ENCODE results near the gene HDDC2.

Gene HDDC2

DNA sequence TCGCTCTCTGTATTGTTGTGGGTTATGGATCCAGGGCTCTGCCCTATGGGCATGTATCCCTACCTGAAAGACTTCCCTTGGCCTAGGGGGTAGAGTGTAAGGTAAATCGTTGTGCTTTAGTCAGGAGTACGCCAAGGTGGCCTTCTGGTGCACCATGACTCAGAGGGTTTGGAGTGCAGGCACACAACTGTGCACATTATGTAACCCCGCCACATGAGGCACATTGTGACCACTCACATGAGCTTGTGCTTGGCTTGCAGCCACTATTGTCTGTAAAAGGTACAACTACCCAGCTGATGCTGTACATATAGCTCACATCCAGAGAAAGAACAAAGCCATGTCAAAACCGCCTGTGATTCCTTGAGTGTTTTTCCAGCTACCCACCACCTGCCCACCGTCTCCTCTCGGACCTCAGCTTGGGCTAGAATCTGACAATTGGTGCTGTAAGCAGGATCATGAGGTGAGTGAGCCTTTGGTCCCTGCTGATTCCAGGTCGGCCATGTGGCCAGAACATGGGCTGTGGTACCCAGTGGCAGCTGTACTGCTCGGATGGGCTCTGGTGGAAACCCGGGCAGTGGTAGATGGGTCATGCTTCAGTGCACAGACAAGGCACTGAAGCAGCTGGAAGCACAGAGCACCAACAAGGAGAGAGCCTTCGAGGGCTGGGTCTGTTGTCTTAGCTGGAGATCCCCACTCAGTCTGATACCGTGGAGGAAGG lies 33.8 kb downstream of the HDDC2 start:
- DNase-seq: no peak

DNA sequence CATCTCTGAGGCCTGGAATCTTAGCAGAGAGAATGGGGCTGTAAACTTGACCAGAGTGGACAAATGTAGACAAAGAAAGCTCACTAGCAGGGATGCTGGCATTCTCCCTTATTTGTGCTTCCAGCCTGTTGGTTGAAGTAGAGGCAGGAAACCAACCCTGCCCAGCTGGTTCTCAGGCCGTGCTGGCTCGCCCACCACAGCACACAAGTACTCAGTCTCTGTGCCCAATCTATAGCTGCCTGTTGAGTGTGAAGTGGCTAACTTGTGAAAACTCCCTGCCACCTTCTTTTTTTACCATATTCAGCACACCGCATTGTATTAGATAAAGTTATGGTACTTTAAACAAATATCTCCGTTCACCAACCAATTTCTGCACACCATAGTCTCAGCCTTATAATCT lies 37.3 kb downstream of the HDDC2 start:
- DNase-seq: no peak

DNA sequence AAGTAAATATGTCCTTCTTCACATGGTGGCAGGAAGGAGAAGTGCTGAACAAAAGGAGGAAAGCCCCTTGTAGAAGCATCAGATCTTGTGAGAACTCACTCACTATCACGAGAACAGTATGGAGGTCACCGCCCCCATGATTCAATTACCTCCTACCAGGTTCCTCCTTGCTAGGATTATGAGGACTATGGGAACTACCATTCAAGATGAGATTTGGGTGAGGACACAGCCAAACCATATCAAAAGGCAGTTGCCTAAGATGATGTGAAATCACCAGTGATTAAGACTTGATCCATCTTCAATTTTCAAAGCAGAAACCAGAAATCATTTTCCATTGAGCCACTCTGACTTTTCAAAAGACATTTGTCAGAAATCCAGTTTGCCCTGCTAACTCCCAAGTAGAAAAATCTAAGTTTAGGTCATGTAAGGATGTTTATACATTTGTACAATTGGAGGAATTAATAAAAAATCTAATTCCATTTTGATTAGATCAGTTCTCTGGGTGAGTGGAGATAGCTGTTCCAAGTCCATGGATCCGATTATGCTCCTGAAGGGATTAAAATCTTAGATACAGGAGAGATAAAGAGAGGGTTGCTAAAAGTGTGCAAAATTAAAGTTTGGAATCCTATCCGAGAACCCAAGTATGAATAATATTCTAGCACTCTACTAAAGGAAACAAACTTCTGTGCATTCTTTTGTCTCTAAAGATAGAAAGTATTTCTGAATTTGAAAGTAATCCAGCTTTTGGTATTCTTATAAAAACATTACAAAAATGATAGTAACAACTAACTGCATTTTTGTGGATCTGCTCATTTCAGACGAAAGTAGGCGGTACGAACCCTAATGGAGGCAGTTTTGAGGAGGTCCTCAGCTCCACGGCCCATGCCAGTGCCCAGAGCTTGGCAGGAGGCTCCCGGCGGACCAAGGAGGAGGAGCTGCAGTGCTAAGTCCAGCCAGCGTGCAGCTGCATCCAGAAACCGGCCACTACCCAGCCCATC lies 39.5 kb downstream of the HDDC2 start:
- no peak for DNase-seq

DNA sequence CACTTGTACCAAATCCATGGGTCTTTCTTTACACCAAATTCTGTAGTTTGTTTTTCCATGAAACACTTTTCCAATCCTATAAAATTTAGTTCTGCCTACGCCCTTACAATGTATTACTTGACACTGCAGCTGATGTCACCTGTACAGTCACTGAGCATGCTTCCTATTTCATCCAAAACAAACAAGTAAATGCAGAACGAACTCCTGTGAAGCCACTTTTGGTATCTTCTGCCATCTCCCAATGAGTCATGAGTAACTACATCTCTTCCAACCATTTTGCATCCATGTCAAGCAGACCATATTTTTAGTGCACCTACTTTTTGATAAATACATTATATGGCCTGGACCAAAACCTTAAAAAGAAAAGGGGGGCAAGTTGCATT lies 42.4 kb downstream of the HDDC2 start:
- no peak for DNase-seq

DNA sequence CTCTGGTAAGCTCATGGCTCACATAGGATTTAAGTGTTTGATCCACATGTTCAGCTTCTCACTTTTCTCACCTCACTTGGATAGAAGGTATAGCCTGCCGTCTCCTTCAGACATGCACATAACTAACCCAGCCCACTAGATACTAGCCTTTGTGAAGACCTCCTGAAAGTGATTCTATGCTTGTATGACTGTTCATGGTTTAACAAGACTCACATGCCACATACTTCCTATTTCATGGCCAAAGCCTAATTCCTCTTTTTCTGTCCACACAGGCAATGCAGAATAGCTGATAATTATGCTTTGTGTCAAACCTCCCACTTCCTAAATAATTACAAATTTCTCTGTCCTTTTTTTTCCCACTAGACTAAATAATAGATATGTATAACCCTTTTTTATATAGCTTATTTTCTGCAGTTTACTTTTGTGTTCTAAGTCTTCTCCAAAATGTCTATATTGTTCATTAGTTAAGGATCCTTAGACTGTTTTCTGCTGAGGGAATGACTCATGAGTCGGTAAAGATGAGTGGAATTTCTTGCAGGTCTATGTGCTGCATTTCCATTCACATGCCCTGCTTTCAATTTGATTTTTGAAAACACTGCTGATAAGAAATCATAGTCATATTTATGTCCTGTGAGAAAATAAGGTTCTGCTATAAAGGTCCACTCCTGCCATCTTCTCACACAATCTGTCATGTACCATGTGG lies 43.0 kb downstream of the HDDC2 start:
- DNase-seq: no peak

DNA sequence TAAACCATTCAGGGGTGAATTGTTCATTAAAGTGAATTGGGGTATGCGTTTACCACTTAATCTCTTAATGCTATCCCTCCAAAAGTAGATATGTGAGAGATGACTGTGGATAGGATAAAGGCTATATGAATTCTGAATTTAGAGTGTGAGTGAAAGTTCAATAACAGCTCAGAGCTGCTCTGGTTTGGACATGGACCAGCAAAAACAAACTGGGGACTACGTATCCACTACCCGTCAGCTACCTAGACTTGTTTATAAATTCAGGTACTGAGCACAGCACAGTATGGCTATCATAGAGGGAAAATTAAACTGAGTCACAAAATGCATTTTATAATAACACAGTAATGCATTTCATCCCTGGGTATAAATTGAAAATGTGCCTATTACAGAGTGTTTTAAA lies 44.4 kb downstream of the HDDC2 start:
- DNase-seq: no peak

DNA sequence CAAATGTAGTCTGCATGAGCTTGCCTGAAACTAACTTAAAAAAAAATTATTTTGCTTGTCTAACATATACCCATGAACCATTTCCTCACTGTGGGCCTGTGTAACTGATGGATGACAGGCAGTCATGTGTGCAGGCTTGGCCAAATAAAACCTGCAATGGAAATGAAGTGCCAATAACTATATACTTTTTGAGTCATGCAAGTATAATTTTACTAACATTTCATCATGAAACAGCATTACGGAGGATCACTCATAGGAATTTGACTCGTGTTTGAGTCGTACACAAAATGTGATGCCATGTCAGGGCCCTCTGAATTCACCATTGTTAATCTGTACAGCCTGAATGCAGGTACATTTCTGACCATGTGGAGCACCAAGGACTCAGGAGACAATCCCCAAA lies 46.6 kb downstream of the HDDC2 start:
- no peak for DNase-seq

DNA sequence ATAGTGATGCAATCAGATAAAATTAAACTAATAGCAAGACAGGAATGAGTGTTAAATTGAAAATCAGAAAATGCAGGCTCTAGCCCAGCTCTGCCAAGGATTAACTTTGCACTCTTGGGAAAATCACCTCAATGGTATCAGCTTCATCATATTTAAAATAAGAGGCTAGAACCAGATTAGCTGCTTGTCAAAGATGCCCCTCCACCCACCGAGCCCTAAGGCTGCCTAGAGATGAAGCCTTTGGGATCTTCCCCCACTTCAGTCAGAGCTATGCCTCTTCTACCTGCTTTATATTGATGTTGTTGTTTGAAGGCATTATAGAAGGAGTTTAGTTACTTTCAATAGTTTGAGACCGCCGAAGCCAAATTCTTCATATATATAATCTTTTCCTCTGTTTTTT lies 47.4 kb downstream of the HDDC2 start:
- no peak for DNase-seq

DNA sequence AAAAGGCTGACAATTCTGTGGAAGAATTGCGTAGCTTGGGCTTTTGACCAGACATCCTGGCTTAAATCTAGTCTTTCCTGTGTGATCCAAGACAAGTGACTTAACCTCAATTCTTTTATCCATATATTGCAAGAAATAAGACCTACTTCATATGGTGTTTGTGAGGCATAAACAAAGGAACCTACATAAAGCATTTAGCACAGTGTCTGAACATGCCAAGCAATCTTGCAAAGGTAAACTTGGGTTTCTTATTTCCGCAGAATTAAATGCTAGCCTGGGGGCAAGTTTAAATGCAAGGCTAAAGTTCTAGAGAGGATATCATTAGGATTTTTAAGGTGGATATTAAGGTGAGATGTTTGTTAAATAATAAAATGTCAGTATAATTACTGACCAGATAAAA lies 47.9 kb downstream of the HDDC2 start:
- DNase-seq: no peak

DNA sequence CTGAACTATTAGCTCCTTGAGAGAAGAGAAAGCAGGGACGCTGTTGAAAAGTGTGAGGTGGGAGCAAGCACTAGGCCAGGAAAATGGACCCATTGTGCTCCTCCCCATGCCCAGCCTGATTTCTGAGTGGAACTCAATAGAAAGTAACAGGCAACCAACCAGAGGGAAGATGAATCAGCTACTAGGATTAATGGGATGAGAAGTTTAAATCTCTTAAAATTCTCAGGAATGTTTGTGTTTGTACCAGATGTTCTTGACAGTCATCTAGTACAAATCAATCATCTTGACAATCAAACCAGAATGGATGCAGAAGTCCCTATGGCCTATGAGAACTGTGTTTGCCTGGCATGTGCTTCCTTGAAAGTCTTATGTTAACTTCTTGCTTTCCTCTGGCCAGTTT lies 48.9 kb downstream of the HDDC2 start:
- DNase-seq: no peak

DNA sequence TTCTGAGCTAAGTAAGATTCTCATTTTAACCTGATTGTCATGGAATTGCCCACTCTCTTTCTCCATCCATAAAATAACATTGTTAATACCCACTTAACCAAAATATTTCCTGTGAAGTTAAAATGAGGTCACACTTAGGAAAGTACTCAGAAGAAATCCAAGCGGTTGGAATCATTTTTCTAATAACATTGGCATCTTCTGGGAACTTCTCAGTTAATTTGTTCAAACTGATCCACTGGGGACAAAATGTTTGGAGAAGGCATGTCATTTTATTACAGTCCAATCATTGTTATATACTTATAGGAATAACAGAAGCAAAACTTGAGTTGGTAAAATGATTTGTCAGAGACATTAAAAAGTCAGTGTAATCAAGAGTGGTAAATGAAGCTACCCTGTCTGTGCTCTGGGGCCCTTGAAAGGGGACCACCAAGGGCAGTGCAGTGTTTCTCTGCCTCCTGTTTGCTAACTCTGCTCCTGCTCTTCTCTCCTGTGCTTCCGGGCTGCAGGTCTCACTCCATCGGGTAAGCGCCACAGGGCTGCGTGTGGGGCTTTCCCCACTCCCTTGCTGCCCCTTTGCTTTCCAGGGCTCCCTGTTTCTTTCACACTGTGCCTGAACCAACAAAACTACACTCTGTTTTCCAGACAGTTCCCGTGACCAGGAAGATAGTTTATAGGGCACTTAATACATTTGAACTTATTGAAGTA lies 50.1 kb downstream of the HDDC2 start:
- no peak for DNase-seq

DNA sequence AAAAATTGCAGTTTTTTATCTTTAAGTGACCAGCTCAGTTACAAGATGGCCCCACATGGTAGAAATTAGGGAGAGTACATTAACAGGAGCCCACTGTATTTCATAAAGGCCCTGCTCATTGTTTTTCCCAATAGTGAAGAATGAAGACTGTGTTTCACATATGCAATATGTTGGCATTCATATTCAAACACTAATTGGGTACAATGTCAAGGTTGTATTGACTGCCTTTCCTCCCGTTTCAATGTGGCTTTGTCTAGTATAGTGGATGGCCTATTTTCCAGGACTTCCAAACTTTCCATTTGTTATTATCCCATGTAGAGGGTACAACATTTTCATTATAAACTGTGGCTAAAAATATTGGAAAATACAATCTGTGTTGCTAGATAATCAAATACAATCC lies 51.3 kb downstream of the HDDC2 start:
- no peak for DNase-seq

DNA sequence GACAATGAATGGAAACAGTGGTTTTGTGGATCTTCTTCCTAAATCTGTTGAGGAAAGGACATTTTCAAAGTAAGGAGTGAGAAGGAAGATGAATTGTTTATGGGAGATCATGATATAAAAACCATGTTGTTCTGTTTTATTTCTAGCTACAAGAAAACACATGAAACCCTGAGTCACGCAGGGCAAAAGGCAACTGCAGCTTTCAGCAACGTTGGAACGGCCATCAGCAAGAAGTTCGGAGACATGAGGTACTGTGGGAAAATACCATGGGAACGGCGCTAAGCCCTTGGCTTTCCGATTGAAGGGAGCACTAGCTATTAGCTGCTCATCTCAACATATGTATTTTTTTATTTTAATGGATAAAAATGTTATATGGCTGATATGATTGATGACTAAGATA lies 53.6 kb downstream of the HDDC2 start:
- no peak for DNase-seq

DNA sequence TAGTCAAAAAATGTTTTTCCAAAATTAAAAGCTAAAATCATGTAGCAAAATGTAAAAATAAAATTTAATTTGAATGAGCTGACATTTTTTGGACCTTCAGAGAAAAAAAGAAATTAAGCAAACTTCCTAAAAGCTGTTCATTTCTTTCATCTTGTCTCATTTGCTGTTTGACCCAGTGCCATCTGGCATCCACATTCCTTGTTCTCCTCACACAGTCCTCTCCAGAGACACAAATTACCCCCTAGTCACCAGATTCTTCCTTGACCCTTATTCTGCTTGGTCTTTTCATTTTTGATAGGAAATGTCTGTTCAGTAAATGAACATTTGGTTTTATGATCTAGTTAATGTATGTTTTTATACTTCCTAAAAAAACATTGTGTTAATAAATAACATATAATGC lies 55.2 kb downstream of the HDDC2 start:
- no peak for DNase-seq

DNA sequence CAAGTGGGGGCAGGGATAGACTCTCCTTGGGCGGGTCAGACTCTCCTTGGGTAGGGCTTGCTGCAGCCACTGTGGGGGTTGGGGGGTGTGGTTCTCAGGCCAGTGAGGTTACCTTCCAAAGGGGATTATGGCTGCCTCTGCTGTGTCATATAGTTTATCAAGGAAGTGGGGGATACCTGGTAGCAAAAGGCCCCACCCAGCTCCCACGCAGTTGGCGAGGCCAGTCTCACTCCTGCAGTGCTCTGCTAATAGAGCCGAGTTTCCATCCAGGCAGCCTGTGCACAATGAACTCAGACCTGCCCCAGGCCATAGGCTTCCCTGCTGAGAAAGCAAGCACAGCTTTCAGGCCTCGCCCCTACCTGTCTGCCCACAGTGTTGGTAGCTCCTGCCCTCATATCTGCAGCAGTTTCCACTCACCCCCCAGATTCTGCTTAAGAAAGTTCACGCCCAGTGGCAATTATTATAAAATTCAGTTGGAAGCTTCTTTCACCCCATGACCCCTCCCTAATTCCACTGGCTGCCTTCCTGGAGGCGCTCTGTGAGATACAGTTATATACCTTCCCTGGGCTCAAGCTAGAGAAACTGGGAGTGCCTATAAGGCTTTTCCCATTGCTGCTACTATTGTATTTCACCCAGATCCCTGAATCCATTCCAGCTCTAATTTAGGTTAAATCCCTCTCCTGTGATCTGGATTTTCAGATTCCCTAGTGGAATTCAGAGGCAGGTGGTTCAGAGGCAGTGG lies 56.1 kb downstream of the HDDC2 start:
- no peak for DNase-seq

DNA sequence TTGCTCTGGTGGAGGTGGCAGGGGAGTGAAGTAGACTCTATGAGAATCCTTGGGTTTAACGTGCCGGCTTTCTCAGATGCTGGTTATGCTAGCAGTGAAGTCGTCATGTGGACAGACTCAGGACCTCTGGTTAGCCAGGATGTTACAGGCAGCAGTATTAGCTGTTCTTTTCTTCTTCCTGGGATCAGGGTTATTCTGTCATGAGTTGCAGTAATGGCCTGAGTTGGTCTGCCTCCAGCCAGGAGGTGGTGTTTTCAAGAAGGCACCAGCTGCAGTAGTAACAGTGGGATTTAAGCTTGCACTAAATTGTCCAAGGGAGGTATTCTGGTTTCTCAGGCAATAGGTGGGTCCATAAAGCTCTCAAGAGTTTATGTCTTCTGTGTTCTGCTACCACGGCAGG lies 56.7 kb downstream of the HDDC2 start:
- DNase-seq: no peak

DNA sequence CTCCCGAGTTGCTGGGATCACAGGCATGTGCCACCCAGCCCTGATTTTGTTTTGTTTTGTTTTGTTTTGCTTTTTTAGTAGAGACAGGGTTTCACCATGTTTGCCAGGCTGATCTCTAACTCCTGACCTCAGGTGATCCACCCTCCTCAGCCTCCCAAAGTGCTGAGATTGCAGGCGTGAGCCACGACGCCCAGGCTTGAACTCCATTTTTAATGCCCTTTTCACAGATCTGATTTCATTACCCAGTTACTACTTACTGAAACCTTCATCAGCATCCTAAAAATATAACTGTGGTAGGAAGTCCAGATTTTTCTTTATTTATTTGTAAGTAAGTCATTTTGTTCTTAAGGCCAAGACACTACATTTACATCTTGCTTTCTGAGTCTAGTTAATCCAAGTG lies 64.0 kb downstream of the HDDC2 start:
- no peak for DNase-seq

DNA sequence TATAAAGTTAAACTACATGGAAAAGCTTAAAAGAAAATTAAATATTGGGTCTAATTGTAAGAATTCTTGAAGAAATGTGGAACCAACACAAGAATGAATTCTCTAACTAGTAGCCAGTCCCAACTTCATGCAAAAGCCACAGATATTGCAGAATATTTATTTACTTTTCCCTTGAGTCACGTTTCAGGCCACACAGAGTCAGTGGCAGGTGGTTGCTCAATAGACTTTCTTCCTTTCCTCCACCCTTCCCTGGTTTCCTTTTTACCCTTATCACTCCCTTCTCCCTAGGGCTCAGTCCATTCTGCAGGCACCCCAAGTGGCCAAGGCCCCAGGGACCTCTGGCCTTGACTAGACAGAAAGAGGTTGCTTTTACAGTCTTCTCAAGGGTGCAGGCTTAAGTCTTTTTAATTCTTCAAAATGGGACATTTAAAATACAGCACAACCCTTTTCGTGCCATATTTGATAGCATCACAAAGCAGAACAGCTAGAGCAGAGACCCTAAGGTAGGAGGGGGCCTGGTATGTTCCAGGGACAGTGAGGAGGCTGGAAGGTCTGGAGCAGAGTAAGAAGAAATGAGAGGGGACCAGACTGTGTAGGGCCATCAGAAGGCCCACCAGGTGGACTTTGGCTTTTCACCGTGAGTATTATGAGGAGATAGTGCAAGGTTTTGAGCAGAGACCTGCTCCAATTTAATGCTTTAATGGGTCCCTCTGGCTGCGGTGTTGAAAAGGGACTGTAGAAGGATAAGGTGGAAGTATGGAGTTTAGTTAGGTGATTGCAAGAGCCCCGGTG lies 65.0 kb downstream of the HDDC2 start:
- DNase-seq: no peak

DNA sequence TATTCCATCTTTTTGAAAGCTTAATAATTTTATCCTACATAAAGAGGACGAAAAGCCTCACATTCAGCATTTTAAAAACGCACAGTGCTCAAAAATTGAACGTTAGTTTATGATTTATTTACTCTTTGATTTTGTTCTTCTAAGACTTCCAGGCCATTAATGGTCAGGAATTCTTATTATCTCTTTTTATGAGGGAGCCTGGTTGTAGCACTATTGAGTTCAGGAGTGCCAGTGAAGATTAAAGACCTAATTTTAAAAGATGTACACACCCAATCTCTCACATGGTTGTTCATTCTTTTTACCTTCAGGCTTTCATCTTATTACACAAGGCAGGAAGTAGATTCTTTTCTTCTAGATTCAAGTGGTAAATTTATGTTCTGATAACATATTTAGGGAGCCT lies 68.6 kb downstream of the HDDC2 start:
- DNase-seq: no peak

DNA sequence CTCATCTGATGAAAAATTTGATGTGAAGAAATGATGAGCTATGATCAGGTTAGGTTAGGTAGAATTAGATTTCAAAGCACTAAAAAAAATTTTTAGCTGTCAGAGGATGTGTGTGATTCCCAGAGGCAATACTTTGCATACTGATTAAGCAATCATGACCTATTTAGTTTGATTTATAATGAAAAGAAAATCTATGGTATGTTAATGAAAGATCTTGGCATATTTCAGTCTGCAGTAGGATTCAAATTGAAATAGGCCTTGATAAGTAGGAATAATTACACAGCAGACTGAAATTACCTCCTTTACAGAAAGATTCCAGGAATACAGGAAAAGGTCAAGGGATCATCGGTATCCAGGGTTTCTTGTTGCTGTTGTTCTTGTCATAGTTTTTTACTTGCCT lies 69.3 kb downstream of the HDDC2 start:
- no peak for DNase-seq

DNA sequence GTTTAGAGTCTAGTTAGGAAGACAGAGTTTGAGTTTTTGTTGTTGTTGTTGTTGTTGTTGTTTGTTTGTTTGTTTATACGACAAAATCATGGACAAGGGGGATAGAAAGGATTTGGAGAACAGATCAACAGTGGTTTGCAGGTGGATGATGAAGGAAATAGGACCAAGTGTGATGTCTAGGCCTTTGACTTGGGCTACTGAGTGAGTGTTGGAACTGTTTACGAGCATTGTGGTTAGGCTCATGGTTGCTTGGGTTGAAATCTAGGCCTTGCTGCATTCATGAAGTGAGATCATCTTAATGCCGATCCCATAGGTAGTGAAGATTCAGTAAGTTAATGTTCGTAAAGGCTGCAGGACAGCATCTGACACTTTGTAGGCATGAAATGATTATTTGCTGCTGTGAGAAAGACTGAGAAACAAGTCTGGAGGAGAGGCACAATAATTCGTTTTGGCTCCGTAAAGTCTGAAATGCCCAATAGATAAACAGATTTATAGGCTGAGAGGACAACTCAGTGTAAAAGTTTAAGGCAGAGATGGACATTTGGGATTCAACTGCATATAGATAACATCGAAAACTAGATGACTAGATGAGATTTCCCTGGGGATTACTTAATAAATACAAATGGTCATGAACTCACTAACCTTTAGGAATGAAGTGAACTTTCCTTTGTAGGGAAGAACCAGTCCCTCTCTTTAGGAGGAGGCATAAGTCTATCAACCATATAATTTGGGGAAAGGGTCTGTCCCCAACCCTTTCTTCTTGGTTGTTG lies 70.0 kb downstream of the HDDC2 start:
- no peak for DNase-seq
